ENCODE measurements around the gene TPI1.
A peak's percentile ranks its signal among the peaks of the same experiment; 100 is the strongest.

TPI1 gene

DNA sequence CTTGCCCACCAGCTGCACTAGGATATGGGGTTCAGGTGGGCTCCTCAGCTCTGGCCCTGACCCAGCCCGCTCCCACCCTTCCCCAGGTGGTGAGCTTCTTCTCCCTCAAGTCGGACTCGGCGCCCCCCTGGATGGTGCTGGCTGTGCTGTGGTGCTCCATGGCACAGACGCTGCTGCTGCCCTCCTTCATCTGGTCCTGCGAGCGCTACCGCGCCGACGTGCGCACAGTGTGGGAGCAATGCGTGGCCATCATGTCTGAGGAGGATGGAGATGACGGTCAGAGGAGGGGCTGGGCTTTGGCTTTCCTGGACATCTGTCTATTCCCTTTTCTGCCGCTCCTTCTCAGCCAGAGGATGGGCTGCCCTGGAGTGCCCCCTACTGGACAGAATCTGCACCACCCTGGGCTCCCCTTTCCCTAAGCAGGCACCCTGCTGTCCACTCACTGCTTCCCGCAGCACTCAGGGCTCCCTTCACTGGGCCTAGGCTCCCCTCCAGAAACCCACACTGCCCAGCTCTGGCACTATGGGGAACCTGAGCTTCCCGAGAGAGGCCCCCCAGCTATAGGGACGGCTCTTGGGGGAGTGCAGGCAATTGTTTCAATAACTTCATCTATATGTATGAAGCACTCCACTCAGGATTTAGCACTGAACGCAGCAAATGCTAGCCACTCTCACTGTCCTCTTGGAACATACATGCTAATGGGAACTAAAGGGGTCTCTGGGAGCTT lies 41.8 kb upstream of the TPI1 start:
- peak overlapping the region; percentile 24 for H3K4me3 ChIP-seq (ENCODE audit: low read depth, low read length)
- TF ChIP-seq, protein P1, sequence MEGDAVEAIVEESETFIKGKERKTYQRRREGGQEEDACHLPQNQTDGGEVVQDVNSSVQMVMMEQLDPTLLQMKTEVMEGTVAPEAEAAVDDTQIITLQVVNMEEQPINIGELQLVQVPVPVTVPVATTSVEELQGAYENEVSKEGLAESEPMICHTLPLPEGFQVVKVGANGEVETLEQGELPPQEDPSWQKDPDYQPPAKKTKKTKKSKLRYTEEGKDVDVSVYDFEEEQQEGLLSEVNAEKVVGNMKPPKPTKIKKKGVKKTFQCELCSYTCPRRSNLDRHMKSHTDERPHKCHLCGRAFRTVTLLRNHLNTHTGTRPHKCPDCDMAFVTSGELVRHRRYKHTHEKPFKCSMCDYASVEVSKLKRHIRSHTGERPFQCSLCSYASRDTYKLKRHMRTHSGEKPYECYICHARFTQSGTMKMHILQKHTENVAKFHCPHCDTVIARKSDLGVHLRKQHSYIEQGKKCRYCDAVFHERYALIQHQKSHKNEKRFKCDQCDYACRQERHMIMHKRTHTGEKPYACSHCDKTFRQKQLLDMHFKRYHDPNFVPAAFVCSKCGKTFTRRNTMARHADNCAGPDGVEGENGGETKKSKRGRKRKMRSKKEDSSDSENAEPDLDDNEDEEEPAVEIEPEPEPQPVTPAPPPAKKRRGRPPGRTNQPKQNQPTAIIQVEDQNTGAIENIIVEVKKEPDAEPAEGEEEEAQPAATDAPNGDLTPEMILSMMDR (IDR thresholded peaks at IDR 0.05; ENCODE audit: low read depth, low read length): peak; percentile 97
- peak; percentile 82 for DNase-seq (ENCODE audit: low read depth, low spot score)
- in situ Hi-C loops (cut with HindIII; ENCODE audit: low sequenced_read_pairs): no loop called here

DNA sequence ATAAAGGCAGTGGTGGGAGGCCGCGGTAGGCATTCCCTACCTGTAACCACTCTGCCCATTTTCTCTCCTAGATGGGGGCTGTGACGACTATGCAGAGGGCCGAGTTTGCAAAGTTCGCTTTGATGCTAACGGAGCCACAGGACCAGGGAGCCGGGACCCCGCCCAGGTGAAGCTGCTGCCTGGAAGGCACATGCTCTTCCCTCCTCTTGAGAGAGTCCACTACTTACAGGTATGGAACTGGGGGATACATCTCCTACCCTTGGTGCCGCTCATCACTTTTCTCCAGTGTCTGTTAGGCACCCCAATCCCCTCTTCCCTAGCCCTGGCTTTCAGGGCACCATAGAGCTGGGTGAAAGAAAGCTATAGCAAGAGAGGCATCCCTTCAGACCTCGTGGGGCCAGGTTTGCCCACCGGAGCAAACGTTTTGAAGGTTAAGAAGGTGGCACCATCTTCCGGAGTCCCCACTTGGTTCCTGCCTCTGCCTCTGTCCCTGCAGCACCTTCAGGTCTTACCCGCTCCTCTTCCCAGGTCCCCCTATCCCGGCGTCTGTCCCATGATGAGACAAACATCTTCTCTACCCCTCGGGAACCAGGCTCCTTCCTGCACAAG lies 41.1 kb upstream of the TPI1 start:
- TF ChIP-seq, protein P1 (IDR thresholded peaks at IDR 0.05; ENCODE audit: low read depth, low read length): no peak
- no peak for DNase-seq (ENCODE audit: low read depth, low spot score)

DNA sequence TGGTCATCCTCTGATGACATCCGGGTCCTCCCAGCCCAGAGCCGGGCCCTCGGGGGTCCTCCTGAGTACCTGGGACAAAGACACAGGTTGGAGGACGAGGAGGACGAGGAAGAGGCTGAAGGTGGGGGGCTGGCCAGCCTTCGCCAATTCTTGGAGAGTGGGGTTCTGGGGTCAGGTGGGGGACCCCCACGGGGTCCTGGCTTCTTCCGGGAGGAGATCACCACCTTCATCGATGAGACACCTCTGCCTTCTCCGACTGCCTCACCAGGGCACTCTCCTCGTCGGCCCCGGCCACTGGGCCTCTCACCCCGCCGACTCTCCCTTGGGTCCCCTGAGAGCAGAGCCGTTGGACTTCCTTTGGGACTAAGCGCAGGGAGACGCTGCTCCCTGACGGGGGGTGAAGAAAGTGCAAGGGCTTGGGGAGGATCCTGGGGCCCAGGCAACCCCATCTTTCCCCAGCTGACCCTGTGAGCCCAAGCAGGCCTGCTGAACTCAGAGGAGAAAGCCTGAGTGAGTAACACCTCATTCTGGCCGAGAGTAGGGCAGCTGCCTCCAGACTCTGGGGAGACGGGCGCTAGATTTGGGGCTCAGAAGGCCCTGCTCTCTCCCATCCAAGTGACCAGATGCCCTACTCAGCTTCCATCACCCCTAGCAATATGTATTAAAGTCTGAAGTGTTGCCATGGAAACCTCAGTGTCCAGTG lies 40.4 kb upstream of the TPI1 start:
- no peak for DNase-seq (ENCODE audit: low read depth, low spot score)
- in situ Hi-C loops (cut with HindIII; ENCODE audit: low sequenced_read_pairs): no loop called here
- TF ChIP-seq, protein P1 (IDR thresholded peaks at IDR 0.05; ENCODE audit: low read depth, low read length): no peak
- no peak overlapping the region for H3K4me3 ChIP-seq (ENCODE audit: low read depth, low read length)

More for the DNA sequence above, 41.1 kb upstream of the TPI1 start:
- no peak overlapping the region for H3K4me3 ChIP-seq (ENCODE audit: low read depth, low read length)
- in situ Hi-C loops (cut with HindIII; ENCODE audit: low sequenced_read_pairs): no loop called here

DNA sequence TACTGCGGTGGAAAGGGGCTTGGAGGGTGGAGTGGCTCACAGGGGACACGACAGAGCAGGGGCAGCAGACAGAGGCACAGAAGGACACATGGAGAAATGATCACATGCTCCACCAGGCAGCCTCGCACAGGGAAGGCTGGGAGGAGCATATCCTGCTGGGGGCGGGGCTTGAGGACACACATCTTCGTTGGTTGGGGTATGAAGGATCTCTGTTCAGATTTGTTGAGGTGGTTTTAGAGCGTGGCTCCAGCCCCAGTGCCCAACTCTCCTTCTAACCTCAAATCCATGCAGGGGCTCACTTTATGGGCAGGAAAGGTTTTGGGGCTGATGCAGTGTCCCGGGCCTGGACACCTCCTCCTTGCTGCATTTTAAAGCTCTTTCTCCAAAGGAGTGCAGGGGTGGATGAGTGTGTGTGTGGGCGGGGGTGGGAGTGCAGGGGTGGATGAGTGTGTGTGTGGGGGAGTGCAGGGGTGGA lies 39.9 kb upstream of the TPI1 start:
- TF ChIP-seq, protein P1 (IDR thresholded peaks at IDR 0.05; ENCODE audit: low read depth, low read length): no peak
- DNase-seq (ENCODE audit: low read depth, low spot score): peak; percentile 81
- no peak overlapping the region for H3K4me3 ChIP-seq (ENCODE audit: low read depth, low read length)
- in situ Hi-C loops (cut with HindIII; ENCODE audit: low sequenced_read_pairs): no loop called here

DNA sequence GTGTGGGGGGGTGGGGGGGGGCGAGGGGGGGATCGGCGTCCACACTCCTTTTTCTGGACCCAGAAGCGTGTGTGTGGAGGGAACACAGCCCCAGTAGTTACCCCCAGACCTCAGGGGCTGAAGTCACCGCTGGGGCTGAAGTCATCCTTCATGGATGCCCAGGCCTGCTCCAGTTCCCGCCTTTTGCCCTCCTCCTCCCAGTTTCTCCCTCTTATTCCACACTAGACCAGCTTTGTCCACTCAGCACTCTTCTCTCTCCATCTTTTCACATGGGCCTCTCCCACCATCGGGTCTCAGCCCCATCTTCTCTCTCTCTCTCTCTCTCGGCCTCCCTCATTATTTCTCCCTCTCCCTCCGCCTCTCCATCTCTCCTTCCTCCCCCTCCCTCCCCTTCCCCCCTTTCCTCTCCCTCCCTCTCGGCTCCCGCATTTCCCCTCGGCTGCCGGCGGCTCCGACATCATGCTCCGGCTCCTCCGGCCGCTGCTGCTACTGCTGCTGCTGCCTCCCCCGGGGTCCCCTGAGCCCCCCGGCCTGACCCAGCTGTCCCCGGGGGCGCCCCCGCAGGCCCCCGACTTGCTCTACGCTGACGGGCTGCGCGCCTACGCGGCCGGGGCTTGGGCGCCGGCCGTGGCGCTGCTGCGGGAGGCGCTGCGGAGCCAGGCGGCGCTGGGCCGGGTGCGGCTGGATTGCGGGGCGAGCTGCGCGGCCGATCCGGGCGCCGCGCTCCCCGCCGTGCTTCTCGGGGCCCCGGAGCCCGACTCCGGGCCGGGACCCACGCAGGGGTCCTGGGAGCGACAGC lies 39.1 kb upstream of the TPI1 start, which contains the start of gene P3H3:
Gene P3H3, plus strand, starts transcription at position 426 of the 799 bp plus-strand sequence. Its CDS starts 34 bp downstream, at position 460.
- peak; percentile 37 for DNase-seq (ENCODE audit: low read depth, low spot score)
- TF ChIP-seq, protein P1 (IDR thresholded peaks at IDR 0.05; ENCODE audit: low read depth, low read length): no peak
- in situ Hi-C loops (cut with HindIII; ENCODE audit: low sequenced_read_pairs): no loop called here
- peak within 1 kb of the TSS; percentile 94 for H3K4me3 ChIP-seq (ENCODE audit: low read depth, low read length)
